Measurements from ENCODE around the gene SINHCAF.

Gene SINHCAF

DNA sequence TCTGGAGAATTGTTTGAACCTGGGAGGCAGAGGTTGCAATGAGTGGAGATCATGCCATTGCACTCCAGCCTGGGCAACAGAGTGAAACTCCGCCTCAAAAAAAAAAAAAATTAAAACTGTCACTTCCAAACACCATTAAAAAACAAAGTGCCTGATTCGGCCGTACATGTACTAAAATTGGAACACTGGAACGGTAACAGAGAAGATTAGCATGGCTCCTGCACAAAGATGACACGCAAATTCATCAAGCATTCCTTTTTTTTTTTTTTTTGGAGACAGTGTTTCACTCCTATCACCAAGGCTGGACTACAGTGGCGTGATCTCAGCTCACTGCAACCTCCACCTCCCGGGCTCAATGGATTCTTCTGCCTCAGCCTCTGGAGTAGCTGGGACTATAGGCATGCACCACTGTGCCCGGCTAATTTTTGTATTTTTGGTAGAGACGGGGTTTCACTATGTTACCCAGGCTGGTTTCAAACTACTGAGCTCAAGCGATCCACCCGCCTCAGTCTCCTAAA is 40.2 kb upstream of the SINHCAF start:
- TF ChIP-seq, protein P1, sequence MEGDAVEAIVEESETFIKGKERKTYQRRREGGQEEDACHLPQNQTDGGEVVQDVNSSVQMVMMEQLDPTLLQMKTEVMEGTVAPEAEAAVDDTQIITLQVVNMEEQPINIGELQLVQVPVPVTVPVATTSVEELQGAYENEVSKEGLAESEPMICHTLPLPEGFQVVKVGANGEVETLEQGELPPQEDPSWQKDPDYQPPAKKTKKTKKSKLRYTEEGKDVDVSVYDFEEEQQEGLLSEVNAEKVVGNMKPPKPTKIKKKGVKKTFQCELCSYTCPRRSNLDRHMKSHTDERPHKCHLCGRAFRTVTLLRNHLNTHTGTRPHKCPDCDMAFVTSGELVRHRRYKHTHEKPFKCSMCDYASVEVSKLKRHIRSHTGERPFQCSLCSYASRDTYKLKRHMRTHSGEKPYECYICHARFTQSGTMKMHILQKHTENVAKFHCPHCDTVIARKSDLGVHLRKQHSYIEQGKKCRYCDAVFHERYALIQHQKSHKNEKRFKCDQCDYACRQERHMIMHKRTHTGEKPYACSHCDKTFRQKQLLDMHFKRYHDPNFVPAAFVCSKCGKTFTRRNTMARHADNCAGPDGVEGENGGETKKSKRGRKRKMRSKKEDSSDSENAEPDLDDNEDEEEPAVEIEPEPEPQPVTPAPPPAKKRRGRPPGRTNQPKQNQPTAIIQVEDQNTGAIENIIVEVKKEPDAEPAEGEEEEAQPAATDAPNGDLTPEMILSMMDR (IDR thresholded peaks at IDR 0.05; ENCODE audit: control insufficient read depth, extremely low read depth, insufficient read depth), result no peak
- no peak for DNase-seq (ENCODE audit: low read depth)
- H3K4me3 ChIP-seq (ENCODE audit: low read depth, low read length), result no peak overlapping the region

DNA sequence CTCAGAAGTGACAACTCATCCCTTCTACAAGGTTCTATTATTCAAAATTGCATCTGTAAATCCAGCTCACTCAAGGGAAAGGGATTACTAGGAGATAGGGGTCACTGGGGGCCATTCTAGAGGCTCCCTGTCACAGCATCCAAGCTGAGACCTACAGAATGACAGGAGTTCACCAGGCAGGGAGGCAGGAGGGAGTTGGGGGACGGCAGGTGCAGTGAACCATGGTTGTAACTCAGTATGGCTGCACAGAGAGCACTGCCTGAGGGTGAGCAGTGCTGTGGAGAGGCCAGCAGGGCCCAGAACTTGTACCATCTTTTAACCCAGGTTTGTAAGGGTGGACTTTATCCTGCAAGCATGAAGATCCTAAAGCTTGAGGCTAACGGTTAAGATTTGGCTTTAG is 37.9 kb upstream of the SINHCAF start:
- TF ChIP-seq, protein P1 (IDR thresholded peaks at IDR 0.05; ENCODE audit: control insufficient read depth, extremely low read depth, insufficient read depth), result no peak
- no peak overlapping the region for H3K4me3 ChIP-seq (ENCODE audit: low read depth, low read length)
- no peak for DNase-seq (ENCODE audit: low read depth)

DNA sequence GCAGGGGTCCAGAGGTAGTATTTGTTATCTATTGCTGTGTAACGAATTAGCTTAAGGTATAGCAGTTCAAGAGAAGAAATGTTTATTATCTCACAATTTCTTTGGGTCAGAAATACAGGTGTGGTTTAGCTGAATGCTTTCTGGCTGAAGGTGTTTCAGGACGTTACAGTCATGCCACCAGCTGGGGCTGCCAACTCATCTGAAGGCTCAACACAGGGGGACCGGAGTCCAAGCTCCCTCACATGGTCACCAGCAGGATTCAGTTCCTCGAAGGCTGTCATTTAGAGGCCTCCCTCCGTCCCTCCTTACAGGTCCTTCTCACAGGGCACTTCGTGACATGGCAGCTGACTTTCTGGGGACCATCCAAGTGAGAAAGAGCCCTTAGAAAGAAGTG is 37.5 kb upstream of the SINHCAF start:
- no peak overlapping the region for H3K4me3 ChIP-seq (ENCODE audit: low read depth, low read length)
- no peak for DNase-seq (ENCODE audit: low read depth)

DNA sequence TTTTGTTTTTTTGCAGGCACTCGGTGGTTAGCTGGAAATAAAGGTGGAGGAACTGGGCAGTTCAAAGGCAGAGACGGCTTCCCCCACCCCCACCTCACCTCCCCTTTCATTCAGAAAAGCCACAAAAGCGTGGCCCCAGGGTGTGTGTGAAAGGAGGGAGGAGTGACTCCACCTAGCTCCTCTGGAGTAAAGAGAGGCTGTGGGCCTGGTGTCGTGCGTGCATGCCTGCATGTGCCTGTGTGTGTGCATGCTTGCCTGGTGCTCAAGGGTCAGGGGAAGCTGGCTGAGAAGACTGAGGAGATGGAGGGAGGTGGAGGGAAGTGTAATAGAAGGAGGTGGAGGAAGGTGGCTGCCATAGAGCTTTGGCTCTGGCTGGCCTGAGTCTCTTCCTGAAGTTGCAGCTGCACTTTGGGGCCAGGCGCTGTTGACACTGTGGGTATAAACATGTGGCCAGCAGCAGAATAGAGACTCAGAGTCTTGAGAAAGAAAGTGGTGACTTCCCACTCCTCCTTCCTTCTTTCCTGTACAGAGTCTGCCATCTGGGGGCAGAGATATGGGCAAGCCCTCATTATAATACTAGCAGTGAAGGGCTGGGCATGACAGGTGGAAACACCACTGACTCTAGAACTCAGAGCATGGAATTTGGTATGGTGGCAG is 36.9 kb upstream of the SINHCAF start:
- H3K4me3 ChIP-seq (ENCODE audit: low read depth, low read length), result no peak overlapping the region
- TF ChIP-seq, protein P1 (IDR thresholded peaks at IDR 0.05; ENCODE audit: control insufficient read depth, extremely low read depth, insufficient read depth), result peak; percentile 18; the same call in 1 of the 2 replicates
- no peak for DNase-seq (ENCODE audit: low read depth)

More for the DNA sequence above, 37.5 kb upstream of the SINHCAF start:
- TF ChIP-seq, protein P1 (IDR thresholded peaks at IDR 0.05; ENCODE audit: control insufficient read depth, extremely low read depth, insufficient read depth), result no peak

DNA sequence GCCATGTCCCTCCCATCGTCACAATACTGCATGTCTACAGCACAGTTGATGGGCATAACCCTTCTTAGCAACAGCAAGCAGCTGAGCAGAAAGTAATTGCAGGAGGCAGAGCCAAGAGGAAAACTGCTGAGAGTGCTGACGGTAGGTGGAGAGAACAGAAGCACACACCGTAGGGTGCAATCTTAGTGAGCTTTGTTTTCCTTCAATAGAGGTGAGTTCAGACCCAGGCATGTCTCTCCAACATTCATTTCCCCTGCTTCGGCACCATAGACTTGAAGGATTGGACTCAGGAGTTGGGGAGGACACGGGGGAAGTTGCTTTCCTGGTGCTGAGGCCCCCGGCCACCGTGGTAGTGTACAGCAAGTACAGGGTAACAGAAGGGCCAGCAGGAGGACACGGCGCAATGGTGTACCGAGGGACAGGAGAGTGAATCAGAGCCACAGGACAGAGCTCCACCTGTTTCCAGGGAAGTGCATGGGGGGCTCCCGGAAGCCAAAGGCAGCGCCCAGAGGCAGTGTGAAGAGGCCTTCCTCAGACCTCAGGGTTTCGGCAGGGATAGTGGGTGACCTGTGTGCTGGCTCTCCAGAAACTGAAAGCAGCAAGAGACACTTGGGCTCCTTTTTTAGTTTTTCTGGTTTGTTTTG is 36.3 kb upstream of the SINHCAF start:
- H3K4me3 ChIP-seq (ENCODE audit: low read depth, low read length), result no peak overlapping the region
- DNase-seq (ENCODE audit: low read depth), result no peak
- TF ChIP-seq, protein P1 (IDR thresholded peaks at IDR 0.05; ENCODE audit: control insufficient read depth, extremely low read depth, insufficient read depth), result no peak

DNA sequence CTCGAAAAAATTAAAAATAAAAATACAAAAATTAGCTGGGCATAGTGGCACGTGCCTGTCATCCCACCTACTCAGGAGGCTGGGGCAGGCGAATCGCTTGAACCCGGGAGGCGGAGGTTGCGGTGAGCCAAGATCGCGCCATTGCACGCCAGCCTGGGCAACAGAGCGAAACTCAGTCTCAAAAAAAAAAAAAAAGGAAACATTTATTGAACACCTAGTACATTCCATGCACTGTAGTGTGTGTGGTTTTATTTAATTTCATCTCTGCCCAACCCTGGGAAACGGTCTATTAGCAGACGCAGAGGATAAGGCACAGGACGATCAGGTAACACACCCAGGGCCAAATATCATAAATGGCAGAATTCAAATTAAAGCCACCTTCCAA is 35.8 kb upstream of the SINHCAF start:
- no peak for DNase-seq (ENCODE audit: low read depth)
- TF ChIP-seq, protein P1 (IDR thresholded peaks at IDR 0.05; ENCODE audit: control insufficient read depth, extremely low read depth, insufficient read depth), result no peak
- no peak overlapping the region for H3K4me3 ChIP-seq (ENCODE audit: low read depth, low read length)
